ENCODE results near the gene IMMP2L. TPM values are rescaled to one million over a fixed set of nuclear protein-coding genes. Genes with fewer than 3 reads are reported as not detected.

IMMP2L gene
- total and polyA plus RNA-seq, 2 of the 8 experiments (the other 6 are each of a cell fraction or from before 2014, with no cell fraction given): 2.3 to 10.1 TPM

- TF ChIP-seq ATF2 (IDR thresholded peaks at IDR 0.05; ENCODE audit: low read length) (no peak), EP300 (IDR thresholded peaks at IDR 0.05; ENCODE audit: borderline replicate concordance in 1 of 2, low read depth in 2 of 2, low read length in 2 of 2) (no peak), KDM5A (IDR thresholded peaks at IDR 0.05; ENCODE audit: low read length) (no peak), SRF (IDR thresholded peaks at IDR 0.05; ENCODE audit: low read depth, low read length) (no peak), RXRA (IDR thresholded peaks at IDR 0.05; ENCODE audit: insufficient read depth, low read depth, low read length) (no peak)
Observed at GRCh38 chr7:111540199-111540815, 22.0 kb downstream of the IMMP2L start (continued).

Measured in H1 (cell line).